ENCODE data around the gene ZNF223.

ZNF223 gene

DNA sequence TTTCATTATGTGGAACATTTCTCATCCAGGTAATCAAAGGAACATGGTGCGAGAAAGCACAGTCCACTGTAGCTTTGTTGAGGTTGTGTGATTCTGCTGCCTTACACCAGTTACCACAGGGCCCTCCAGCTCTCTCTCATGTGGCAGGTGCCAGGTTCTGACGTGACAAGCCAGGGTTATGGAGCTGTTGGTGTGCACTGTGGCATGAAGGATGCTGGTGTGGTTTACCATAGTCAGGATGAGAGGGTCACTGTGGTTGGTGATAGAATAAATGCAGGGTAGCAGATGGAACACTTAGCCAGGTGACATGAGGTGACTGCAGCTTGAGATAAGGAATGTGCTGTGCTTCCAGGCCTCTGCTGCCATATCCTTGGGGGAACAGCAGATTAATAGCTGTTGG, 7.4 kb downstream of the ZNF223 start:
- H3K4me2 ChIP-seq (ENCODE audit: insufficient read depth, low read length): no peak overlapping the region
- ATAC-seq (ENCODE audit: insufficient read depth, low read depth): peak; percentile 63

DNA sequence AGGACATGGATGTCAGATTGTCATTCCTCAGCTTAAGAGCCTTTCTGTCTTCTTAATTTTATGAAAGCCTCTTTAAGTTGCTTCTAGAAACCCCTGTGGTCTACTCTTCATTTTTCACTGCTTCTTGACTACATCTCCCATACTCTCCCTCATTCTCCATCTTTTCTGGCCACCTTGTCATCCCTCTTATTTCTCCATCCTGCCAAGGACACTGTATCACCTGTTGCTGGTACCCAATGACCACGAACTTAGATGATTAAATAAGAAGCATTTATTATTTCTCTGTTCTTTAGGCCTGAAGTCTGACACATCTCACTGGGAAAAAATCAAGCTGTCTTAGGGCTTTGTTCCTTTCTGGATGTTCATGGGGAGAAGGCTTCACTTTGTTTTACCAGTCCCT, 9.2 kb downstream of the ZNF223 start:
- Histone ChIP-seq H2AFZ (ENCODE audit: low read depth, low read length) (no peak overlapping the region), H3K4me2 (ENCODE audit: insufficient read depth, low read length) (no peak overlapping the region), H3K27me3 (ENCODE audit: insufficient read depth, low read length, poor library complexity) (no peaks in the 10 kb centered on the region), H3K79me2 (ENCODE audit: insufficient read depth, low read length) (no peaks in the 10 kb centered on the region), H4K20me1 (ENCODE audit: insufficient read depth, low read length) (no peaks in the 10 kb centered on the region), H3K4me3 (ENCODE audit: low read depth in 1 of 2, low read length in 2 of 2) (no peak overlapping the region), H3K27ac (ENCODE audit: low read length) (no peak overlapping the region), H3K9ac (ENCODE audit: low read depth, low read length) (no peak overlapping the region), H3K9me3 (ENCODE audit: insufficient read depth, low read length, severe bottlenecking) (peaks cover 8% of the 10 kb centered on the region), H3K36me3 (ENCODE audit: insufficient read depth, low read length) (peaks cover 21% of the 10 kb centered on the region; the same call in 1 of the 2 replicates), H3K4me1 (ENCODE audit: insufficient read depth, low read length) (no peaks in the 10 kb centered on the region)
- no peak for DNase-seq
- no peak for TF ChIP-seq EZH2 (IDR thresholded peaks at IDR 0.05; ENCODE audit: borderline replicate concordance, low read depth, low read length, severe bottlenecking)
- TF ChIP-seq, protein P1, sequence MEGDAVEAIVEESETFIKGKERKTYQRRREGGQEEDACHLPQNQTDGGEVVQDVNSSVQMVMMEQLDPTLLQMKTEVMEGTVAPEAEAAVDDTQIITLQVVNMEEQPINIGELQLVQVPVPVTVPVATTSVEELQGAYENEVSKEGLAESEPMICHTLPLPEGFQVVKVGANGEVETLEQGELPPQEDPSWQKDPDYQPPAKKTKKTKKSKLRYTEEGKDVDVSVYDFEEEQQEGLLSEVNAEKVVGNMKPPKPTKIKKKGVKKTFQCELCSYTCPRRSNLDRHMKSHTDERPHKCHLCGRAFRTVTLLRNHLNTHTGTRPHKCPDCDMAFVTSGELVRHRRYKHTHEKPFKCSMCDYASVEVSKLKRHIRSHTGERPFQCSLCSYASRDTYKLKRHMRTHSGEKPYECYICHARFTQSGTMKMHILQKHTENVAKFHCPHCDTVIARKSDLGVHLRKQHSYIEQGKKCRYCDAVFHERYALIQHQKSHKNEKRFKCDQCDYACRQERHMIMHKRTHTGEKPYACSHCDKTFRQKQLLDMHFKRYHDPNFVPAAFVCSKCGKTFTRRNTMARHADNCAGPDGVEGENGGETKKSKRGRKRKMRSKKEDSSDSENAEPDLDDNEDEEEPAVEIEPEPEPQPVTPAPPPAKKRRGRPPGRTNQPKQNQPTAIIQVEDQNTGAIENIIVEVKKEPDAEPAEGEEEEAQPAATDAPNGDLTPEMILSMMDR (IDR thresholded peaks at IDR 0.05; ENCODE audit: borderline replicate concordance, extremely low read depth, low read length, poor library complexity, severe bottlenecking): no peak
- no peak for ATAC-seq (ENCODE audit: insufficient read depth, low read depth)

More for the DNA sequence above, 7.4 kb downstream of the ZNF223 start:
- Histone ChIP-seq H4K20me1 (ENCODE audit: insufficient read depth, low read length) (no peaks in the 10 kb centered on the region), H3K9ac (ENCODE audit: low read depth, low read length) (no peak overlapping the region), H3K79me2 (ENCODE audit: insufficient read depth, low read length) (no peaks in the 10 kb centered on the region; the same call in 1 of the 2 replicates), H3K4me3 (ENCODE audit: low read depth in 1 of 2, low read length in 2 of 2) (no peak overlapping the region), H3K4me1 (ENCODE audit: insufficient read depth, low read length) (no peaks in the 10 kb centered on the region), H3K36me3 (ENCODE audit: insufficient read depth, low read length) (peaks cover 21% of the 10 kb centered on the region), H3K27me3 (ENCODE audit: insufficient read depth, low read length, poor library complexity) (no peaks in the 10 kb centered on the region), H2AFZ (ENCODE audit: low read depth, low read length) (no peak overlapping the region), H3K9me3 (ENCODE audit: insufficient read depth, low read length, severe bottlenecking) (no peaks in the 10 kb centered on the region), H3K27ac (ENCODE audit: low read length) (no peak overlapping the region)
- TF ChIP-seq, protein P1 (IDR thresholded peaks at IDR 0.05; ENCODE audit: borderline replicate concordance, extremely low read depth, low read length, poor library complexity, severe bottlenecking): no peak
- no peak for TF ChIP-seq EZH2 (IDR thresholded peaks at IDR 0.05; ENCODE audit: borderline replicate concordance, low read depth, low read length, severe bottlenecking)
- peak; percentile 32 for DNase-seq

DNA sequence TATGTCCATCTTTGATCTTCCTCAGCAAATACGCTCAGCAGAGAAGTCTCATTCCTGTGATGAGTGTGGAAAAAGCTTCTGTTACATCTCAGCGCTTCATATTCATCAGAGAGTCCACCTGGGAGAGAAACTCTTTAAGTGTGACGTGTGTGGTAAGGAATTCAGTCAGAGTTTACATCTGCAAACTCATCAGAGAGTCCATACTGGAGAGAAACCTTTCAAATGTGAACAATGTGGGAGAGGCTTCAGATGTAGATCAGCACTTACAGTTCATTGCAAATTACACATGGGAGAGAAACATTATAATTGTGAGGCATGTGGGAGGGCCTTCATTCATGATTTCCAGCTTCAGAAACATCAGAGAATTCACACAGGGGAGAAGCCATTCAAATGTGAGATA, 14.5 kb downstream of the ZNF223 start:
- no peak for ATAC-seq (ENCODE audit: insufficient read depth, low read depth)

More for the DNA sequence above, 14.5 kb downstream of the ZNF223 start:
- H3K27me3 ChIP-seq (ENCODE audit: insufficient read depth, low read length, poor library complexity): no peaks in the 10 kb centered on the region
- no peak overlapping the region for H3K9ac ChIP-seq (ENCODE audit: low read depth, low read length)
- no peaks in the 10 kb centered on the region for H3K79me2 ChIP-seq (ENCODE audit: insufficient read depth, low read length)
- no peak overlapping the region for H3K4me3 ChIP-seq (ENCODE audit: low read depth in 1 of 2, low read length in 2 of 2)
- H3K4me2 ChIP-seq (ENCODE audit: insufficient read depth, low read length): no peak overlapping the region
- H3K4me1 ChIP-seq (ENCODE audit: insufficient read depth, low read length): peaks cover 5% of the 10 kb centered on the region
- no peak for DNase-seq
- TF ChIP-seq, protein P1 (IDR thresholded peaks at IDR 0.05; ENCODE audit: borderline replicate concordance, extremely low read depth, low read length, poor library complexity, severe bottlenecking): no peak
- no peak for TF ChIP-seq EZH2 (IDR thresholded peaks at IDR 0.05; ENCODE audit: borderline replicate concordance, low read depth, low read length, severe bottlenecking)
- peaks cover 19% of the 10 kb centered on the region for H3K9me3 ChIP-seq (ENCODE audit: insufficient read depth, low read length, severe bottlenecking)
- no peak overlapping the region for H2AFZ ChIP-seq (ENCODE audit: low read depth, low read length)
- no peak overlapping the region for H3K27ac ChIP-seq (ENCODE audit: low read length)
- peaks cover 17% of the 10 kb centered on the region; the same call in 1 of the 2 replicates for H3K36me3 ChIP-seq (ENCODE audit: insufficient read depth, low read length)
- H4K20me1 ChIP-seq (ENCODE audit: insufficient read depth, low read length): no peaks in the 10 kb centered on the region
